DOHH2 (cell line): ENCODE data around the gene MRPL51.

Experiments used
- H3F3A ChIP-seq: fragments of 200-600 bp; sonication (generic), shearing (Covaris generic); 2 replicates; pipeline ENCODE4 v1.6.0; 2016; ENCODE audit warnings: antibody characterized with exemption, mild to moderate bottlenecking; ENCODE audit not compliant: control insufficient read depth, insufficient read depth
- H3K27ac ChIP-seq: fragments of 200-600 bp; sonication (generic); 2 replicates; pipeline ENCODE4 v1.5.1; 2014; ENCODE audit warnings: low read depth, mild to moderate bottlenecking, low read length, moderate library complexity
- H3K27me3 ChIP-seq: fragments of 200-600 bp; sonication (generic); 2 replicates; pipeline ENCODE4 v1.6.1; 2014; ENCODE audit warnings: mild to moderate bottlenecking, low read length, mixed read lengths; ENCODE audit not compliant: control insufficient read depth
- H3K36me3 ChIP-seq: fragments of 200-600 bp; sonication (generic); 2 replicates; pipeline ENCODE4 v1.6.1; 2014; ENCODE audit warnings: mild to moderate bottlenecking, low read length, moderate library complexity, mixed read lengths; ENCODE audit not compliant: control insufficient read depth
- H3K4me1 ChIP-seq: fragments of 200-600 bp; sonication (generic); 2 replicates; pipeline ENCODE4 v1.6.1; 2014; ENCODE audit warnings: mild to moderate bottlenecking, low read length, mixed read lengths; ENCODE audit not compliant: control insufficient read depth
- H3K4me2 ChIP-seq: fragments of 200-600 bp; sonication (generic); 2 replicates; pipeline ENCODE4 v1.6.0; 2014; ENCODE audit warnings: mild to moderate bottlenecking, low read length, moderate library complexity
- H3K4me3 ChIP-seq: fragments of 200-600 bp; sonication (generic); 2 replicates; pipeline ENCODE4 v1.5.1; 2014; ENCODE audit warnings: mild to moderate bottlenecking, low read length, mixed read lengths
- H3K79me2 ChIP-seq: fragments of 200-600 bp; sonication (generic); 2 replicates; pipeline ENCODE4 v1.6.1; 2014; ENCODE audit warnings: mild to moderate bottlenecking, low read length, mixed read lengths; ENCODE audit not compliant: control insufficient read depth
- H3K9me2 ChIP-seq: fragments of 200-600 bp; sonication (generic); replicated peaks from 2 replicates; pipeline ENCODE4 v1.6.1; 2014; ENCODE audit warnings: mild to moderate bottlenecking, low read length, mixed read lengths; ENCODE audit not compliant: control insufficient read depth
- H3K9me3 ChIP-seq: fragments of 200-600 bp; sonication (generic); 2 replicates; pipeline ENCODE4 v1.6.1; 2014; ENCODE audit warnings: antibody characterized with exemption, low read length, mixed read lengths; ENCODE audit not compliant: control insufficient read depth, insufficient read depth
- H4K20me1 ChIP-seq: fragments of 200-600 bp; sonication (generic); 2 replicates; pipeline ENCODE4 v1.6.0; 2014; ENCODE audit warnings: low read depth, mild to moderate bottlenecking, antibody characterized with exemption, low read length, moderate library complexity; ENCODE audit not compliant: control insufficient read depth, insufficient read depth
- EZH2phosphoT487 ChIP-seq: fragments of 200-600 bp; sonication (generic); IDR thresholded peaks from 2 replicates; pipeline ENCODE4 v1.6.1; 2017; ENCODE audit warnings: borderline replicate concordance, mild to moderate bottlenecking, antibody characterized with exemption, low read length, moderate library complexity, mixed read lengths
- TF ChIP-seq, protein P1 (sequence below): fragments of 200-600 bp; sonication (generic); IDR thresholded peaks from one replicate; pipeline ENCODE4 v1.5.1; 2014; ENCODE audit warnings: antibody characterized with exemption, mild to moderate bottlenecking, low read depth, low read length; ENCODE audit not compliant: poor library complexity, severe bottlenecking

Gene MRPL51

DNA sequence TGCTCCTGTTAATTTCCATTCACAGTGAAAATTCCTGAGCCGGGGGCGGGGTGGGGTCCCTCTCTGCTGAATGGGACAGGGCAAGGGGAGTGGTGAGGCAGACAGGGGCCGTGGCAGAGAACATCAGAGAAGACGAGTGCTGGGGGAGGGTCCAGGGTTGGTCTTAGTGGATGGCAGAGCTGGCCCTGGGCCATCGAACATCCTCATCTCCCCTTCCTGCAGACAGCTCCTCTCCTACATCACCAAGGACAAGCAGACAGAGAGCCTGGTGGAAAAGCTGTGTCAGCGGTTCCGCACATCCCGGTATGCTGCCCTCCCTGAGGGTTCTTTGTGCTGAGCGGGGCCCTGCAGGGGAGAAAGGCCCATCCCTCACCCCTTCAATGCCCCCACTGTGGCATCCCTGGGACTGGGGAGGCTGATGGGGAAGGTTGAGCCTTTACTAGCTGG lies 36.3 kb upstream of the MRPL51 start:
- Histone ChIP-seq H3K4me2 (no peak overlapping the region), H3K4me1 (peaks cover 24% of the 10 kb centered on the region), H3K27ac (no peak overlapping the region), H3K9me3 (no peaks in the 10 kb centered on the region), H3K79me2 (peaks cover 28% of the 10 kb centered on the region), H3K36me3 (peaks cover 96% of the 10 kb centered on the region), H3K27me3 (no peaks in the 10 kb centered on the region), H4K20me1 (no peaks in the 10 kb centered on the region), H3K9me2 (no peaks in the 10 kb centered on the region), H3F3A (peaks cover 33% of the 10 kb centered on the region), H3K4me3 (no peak overlapping the region)
- TF ChIP-seq, protein P1, sequence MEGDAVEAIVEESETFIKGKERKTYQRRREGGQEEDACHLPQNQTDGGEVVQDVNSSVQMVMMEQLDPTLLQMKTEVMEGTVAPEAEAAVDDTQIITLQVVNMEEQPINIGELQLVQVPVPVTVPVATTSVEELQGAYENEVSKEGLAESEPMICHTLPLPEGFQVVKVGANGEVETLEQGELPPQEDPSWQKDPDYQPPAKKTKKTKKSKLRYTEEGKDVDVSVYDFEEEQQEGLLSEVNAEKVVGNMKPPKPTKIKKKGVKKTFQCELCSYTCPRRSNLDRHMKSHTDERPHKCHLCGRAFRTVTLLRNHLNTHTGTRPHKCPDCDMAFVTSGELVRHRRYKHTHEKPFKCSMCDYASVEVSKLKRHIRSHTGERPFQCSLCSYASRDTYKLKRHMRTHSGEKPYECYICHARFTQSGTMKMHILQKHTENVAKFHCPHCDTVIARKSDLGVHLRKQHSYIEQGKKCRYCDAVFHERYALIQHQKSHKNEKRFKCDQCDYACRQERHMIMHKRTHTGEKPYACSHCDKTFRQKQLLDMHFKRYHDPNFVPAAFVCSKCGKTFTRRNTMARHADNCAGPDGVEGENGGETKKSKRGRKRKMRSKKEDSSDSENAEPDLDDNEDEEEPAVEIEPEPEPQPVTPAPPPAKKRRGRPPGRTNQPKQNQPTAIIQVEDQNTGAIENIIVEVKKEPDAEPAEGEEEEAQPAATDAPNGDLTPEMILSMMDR = no peak
- TF ChIP-seq EZH2phosphoT487 = no peak

DNA sequence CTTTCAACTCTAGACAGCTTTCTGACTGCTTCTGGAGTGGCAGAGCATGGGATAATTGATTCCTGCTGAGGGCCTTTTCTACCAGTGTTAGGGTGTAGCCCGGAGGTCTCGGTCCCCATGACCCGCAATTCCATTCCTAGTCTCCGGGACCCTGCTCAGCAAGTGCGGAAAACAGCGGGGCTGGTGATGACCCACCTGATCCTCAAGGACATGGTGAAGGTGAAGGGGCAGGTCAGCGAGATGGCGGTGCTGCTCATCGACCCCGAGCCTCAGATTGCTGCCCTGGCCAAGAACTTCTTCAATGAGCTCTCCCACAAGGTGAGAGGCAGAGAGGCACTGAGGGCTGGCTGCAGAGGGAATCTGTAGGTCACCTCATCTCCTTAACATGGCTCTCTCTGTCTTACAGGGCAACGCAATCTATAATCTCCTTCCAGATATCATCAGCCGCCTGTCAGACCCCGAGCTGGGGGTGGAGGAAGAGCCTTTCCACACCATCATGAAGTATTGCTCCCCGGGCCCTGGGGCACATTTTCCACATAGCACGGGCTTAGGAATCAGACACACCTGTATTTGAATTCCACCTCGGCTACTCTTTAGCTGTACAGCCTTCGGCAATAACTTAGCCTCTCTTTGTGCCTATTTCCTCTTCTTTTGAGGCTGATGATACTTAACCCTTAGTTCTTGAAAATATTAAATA lies 35.6 kb upstream of the MRPL51 start:
- Histone ChIP-seq H3K9me2 (no peaks in the 10 kb centered on the region), H3F3A (peaks cover 33% of the 10 kb centered on the region), H3K79me2 (peaks cover 25% of the 10 kb centered on the region), H3K4me3 (no peak overlapping the region), H3K9me3 (no peaks in the 10 kb centered on the region), H3K27ac (no peak overlapping the region), H3K4me1 (peaks cover 24% of the 10 kb centered on the region), H3K27me3 (no peaks in the 10 kb centered on the region), H4K20me1 (no peaks in the 10 kb centered on the region), H3K4me2 (no peak overlapping the region), H3K36me3 (peaks cover 99% of the 10 kb centered on the region)
- TF ChIP-seq, protein P1 = no peak
- no peak for TF ChIP-seq EZH2phosphoT487

DNA sequence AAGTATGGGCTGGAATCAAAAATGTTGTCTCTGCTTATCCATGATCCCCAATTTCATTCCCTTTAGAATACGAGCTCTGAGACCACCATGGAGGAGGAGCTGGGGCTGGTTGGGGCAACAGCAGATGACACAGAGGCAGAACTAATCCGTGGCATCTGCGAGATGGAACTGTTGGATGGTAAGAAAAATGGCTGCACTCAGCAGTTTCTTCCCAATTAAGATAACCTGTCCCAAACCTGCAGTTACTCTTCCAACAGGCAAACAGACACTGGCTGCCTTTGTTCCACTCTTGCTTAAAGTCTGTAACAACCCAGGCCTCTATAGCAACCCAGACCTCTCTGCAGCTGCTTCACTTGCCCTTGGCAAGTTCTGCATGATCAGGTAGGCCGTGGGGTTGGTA lies 34.6 kb upstream of the MRPL51 start:
- H3K9me2 ChIP-seq = no peaks in the 10 kb centered on the region
- peaks cover 100% of the 10 kb centered on the region for H3K36me3 ChIP-seq
- no peak overlapping the region for H3K27ac ChIP-seq
- no peak overlapping the region for H3K4me3 ChIP-seq
- H3K4me2 ChIP-seq = no peak overlapping the region
- TF ChIP-seq EZH2phosphoT487 = no peak
- TF ChIP-seq, protein P1 = no peak
- H3K4me1 ChIP-seq = peaks cover 21% of the 10 kb centered on the region
- no peaks in the 10 kb centered on the region for H3K9me3 ChIP-seq
- H3K27me3 ChIP-seq = no peaks in the 10 kb centered on the region
- H3F3A ChIP-seq = peaks cover 31% of the 10 kb centered on the region
- H3K79me2 ChIP-seq = peaks cover 15% of the 10 kb centered on the region
- H4K20me1 ChIP-seq = no peaks in the 10 kb centered on the region
